Upper lobe of right lung (tissue), 1 donor: ENCODE results near the gene ATP5F1B. TPM values are rescaled to one million over a fixed set of nuclear protein-coding genes. Genes with fewer than 3 reads are reported as not detected.

Source experiments
- ATAC-seq: fragments of 200-7000 bp; cut with Tn5 transposase; one replicate; pipeline ENCODE4 v1.9.1; 2020; ENCODE audit warnings: mild to moderate bottlenecking, moderate library complexity
- DNase-seq: peaks from one replicate; pipeline ENCODE4 v3.0.0-alpha.2; 2020
- H3K27ac ChIP-seq: fragments of 200-600 bp; one replicate; pipeline ENCODE4 v1.8.0; 2022
- H3K27me3 ChIP-seq: fragments of 200-600 bp; one replicate; pipeline ENCODE4 v1.8.0; 2022; ENCODE audit warnings: mild to moderate bottlenecking
- H3K36me3 ChIP-seq: fragments of 200-600 bp; one replicate; pipeline ENCODE4 v1.8.0; 2022
- H3K4me1 ChIP-seq: fragments of 200-600 bp; one replicate; pipeline ENCODE4 v1.8.0; 2022
- H3K4me3 ChIP-seq: fragments of 200-600 bp; one replicate; pipeline ENCODE4 v1.8.0; 2022; ENCODE audit warnings: mild to moderate bottlenecking
- H3K9me3 ChIP-seq: fragments of 200-600 bp; one replicate; pipeline ENCODE4 v1.8.0; 2022
- CTCF ChIP-seq: fragments of 200-600 bp; IDR thresholded peaks from one replicate; pipeline ENCODE4 v1.8.0; 2022; ENCODE audit warnings: antibody characterized with exemption
- intact Hi-C: fragments of 100-400 bp; cut with DNase I; formaldehyde crosslinking; loops from one replicate; pipeline ENCODE4 v1.11.0; 2022
- long read RNA-seq: library from polyadenylated mRNA; unstranded; transcript quantifications from one replicate; pipeline ENCODE4 v2.0.0, GENCODE V29; 2021
- total RNA-seq: library from RNA; stranded (reverse); fragmentation: NEBNext Ultra II Directional; extraction: Animal tissue kit (Norgen Biotek cat#: 25700); gene quantifications from one replicate; pipeline ENCODE4 v1.2.1, GENCODE V29; 2021
- donor health status: DM: no; HTN: yes; CAD: no; lungs with severe emphysema.

ATP5F1B gene
- total RNA-seq = 338 TPM
- long read RNA-seq, transcript ATP5F1B-201 (10 exons, 1,839 nt) = major isoform, 209 of 245 reads
- long read RNA-seq, partial matches to known transcripts = 16 of 245 reads
- long read RNA-seq, other reads (novel, unspliced or antisense) = 19 of 245 reads

GRCh38 chr12:56645717-56646446 lies at the start of gene ATP5F1B:
Gene ATP5F1B (minus strand): TSS chr12:56645984. CDS start chr12:56645963, 21 bp downstream.
- peak; percentile 96 for DNase-seq
- Histone ChIP-seq H3K9me3 (no peaks in the 10 kb centered on the region), H3K4me1 (peaks cover 22% of the 10 kb centered on the region), H3K36me3 (peaks cover 39% of the 10 kb centered on the region), H3K27me3 (no peaks in the 10 kb centered on the region), H3K27ac (peak within 1 kb of the TSS; percentile 97), H3K4me3 (peak within 1 kb of the TSS; percentile 100)
- intact Hi-C loops = no loop called here
- TF ChIP-seq CTCF = no peak
- ATAC-seq = peak; percentile 99

- Histone ChIP-seq H3K9me3 (no peaks in the 10 kb centered on the region), H3K27me3 (no peaks in the 10 kb centered on the region), H3K27ac (no peak overlapping the region), H3K4me1 (peaks cover 6% of the 10 kb centered on the region), H3K36me3 (no peaks in the 10 kb centered on the region), H3K4me3 (no peak overlapping the region)
- intact Hi-C loops = no loop called here
- no peak for DNase-seq
- no peak for ATAC-seq
- TF ChIP-seq CTCF = no peak
These were observed 48.4 kb upstream of the ATP5F1B start for GRCh38 chr12:56694161-56694560.

GRCh38 chr12:56688846-56689109 lies 43.0 kb upstream of the ATP5F1B start:
- no peaks in the 10 kb centered on the region for H3K27me3 ChIP-seq
- intact Hi-C loops = no loop called here
- no peaks in the 10 kb centered on the region for H3K36me3 ChIP-seq
- ATAC-seq (no peak), DNase-seq (no peak)
- H3K27ac ChIP-seq = peak overlapping the region; percentile 99
- no peaks in the 10 kb centered on the region for H3K9me3 ChIP-seq
- H3K4me1 ChIP-seq = peaks cover 28% of the 10 kb centered on the region
- peak overlapping the region; percentile 98 for H3K4me3 ChIP-seq
- TF ChIP-seq CTCF = no peak

- Histone ChIP-seq H3K4me3 (peak within 1 kb of the TSS; percentile 98), H3K27ac (peak within 1 kb of the TSS; percentile 99), H3K4me1 (peaks cover 31% of the 10 kb centered on the region), H3K36me3 (no peaks in the 10 kb centered on the region), H3K27me3 (no peaks in the 10 kb centered on the region), H3K9me3 (no peaks in the 10 kb centered on the region)
- intact Hi-C loops = no loop called here
- DNase-seq (peak; percentile 98), ATAC-seq (peak; percentile 96)
- no peak for TF ChIP-seq CTCF
These were observed 42.5 kb upstream of the ATP5F1B start, which contains the start of gene PTGES3 for GRCh38 chr12:56688129-56688845. Gene PTGES3 (minus strand): TSS chr12:56688284. CDS start chr12:56687999, 285 bp downstream.

GRCh38 chr12:56687223-56688128 lies 41.7 kb upstream of the ATP5F1B start:
- ATAC-seq = peak; percentile 59
- Histone ChIP-seq H3K9me3 (no peaks in the 10 kb centered on the region), H3K4me3 (peak overlapping the region; percentile 98), H3K4me1 (peaks cover 37% of the 10 kb centered on the region), H3K27ac (peak overlapping the region; percentile 99), H3K27me3 (no peaks in the 10 kb centered on the region), H3K36me3 (no peaks in the 10 kb centered on the region)
- peak; percentile 87 for DNase-seq
- intact Hi-C loops = no loop called here
- no peak for TF ChIP-seq CTCF
